Limb (tissue), 2 donors: Measurements from ENCODE around the gene HBG2.

Source experiments
- DNase-seq, 2 donors: peaks; one replicate each; pipeline ENCODE4 v3.0.0-alpha.2; 2016; ENCODE audit errors: extremely low spot score in 2 of 2

Gene HBG2

GRCh38 chr11:5231111-5231510 lies 23.5 kb downstream of the HBG2 start:
- DNase-seq = no peak

- no peak for DNase-seq
Observed at GRCh38 chr11:5230266-5230665, 24.3 kb downstream of the HBG2 start.

GRCh38 chr11:5229796-5230195 lies 24.8 kb downstream of the HBG2 start:
- no peak for DNase-seq

- no peak for DNase-seq
Observed at GRCh38 chr11:5229356-5229755, 25.2 kb downstream of the HBG2 start.

GRCh38 chr11:5228124-5228523 lies 26.5 kb downstream of the HBG2 start:
- DNase-seq = no peak

GRCh38 chr11:5227681-5228080 lies 26.9 kb downstream of the HBG2 start:
- DNase-seq = no peak

GRCh38 chr11:5226732-5227310 lies 27.8 kb downstream of the HBG2 start, which contains the start of gene HBB:
TSS of gene HBB (minus strand) at chr11:5227071. CDS start at chr11:5227021, 50 bp downstream.
- DNase-seq = no peak

- no peak for DNase-seq
Observed at GRCh38 chr11:5225480-5225871, 29.1 kb downstream of the HBG2 start.

- DNase-seq = no peak
Observed at GRCh38 chr11:5224538-5225479, 29.8 kb downstream of the HBG2 start.

GRCh38 chr11:5223686-5224085 lies 30.9 kb downstream of the HBG2 start:
- DNase-seq = no peak

- DNase-seq = no peak
Observed at GRCh38 chr11:5223146-5223545, 31.4 kb downstream of the HBG2 start.

GRCh38 chr11:5210376-5210885 lies 44.1 kb downstream of the HBG2 start:
- no peak for DNase-seq

GRCh38 chr11:5204787-5205186 lies 49.8 kb downstream of the HBG2 start:
- peak in 1 of 2 donors; percentile 41 for DNase-seq

GRCh38 chr11:5203366-5203765 lies 51.2 kb downstream of the HBG2 start:
- no peak for DNase-seq
